GM23248 (cell line): Measurements from ENCODE around the gene PRRG1.
"Not testable (repeated sequence)": the region's sequence is repeated elsewhere in the genome, so short reads cannot be mapped to it uniquely, and the experiment has no call there.

Source experiments
- EZH2 ChIP-seq: fragments of 200-600 bp; sonication (generic); IDR thresholded peaks from 2 replicates; pipeline ENCODE4 v1.6.1; 2018; ENCODE audit warnings: antibody characterized with exemption, mild to moderate bottlenecking; ENCODE audit not compliant: insufficient read depth, poor library complexity, severe bottlenecking
- EZH2phosphoT487 ChIP-seq: fragments of 200-600 bp; sonication (generic); IDR thresholded peaks from 2 replicates; pipeline ENCODE4 v1.6.1; 2018; ENCODE audit warnings: antibody characterized with exemption, moderate library complexity, mild to moderate bottlenecking, low read depth; ENCODE audit not compliant: insufficient read depth

DNA sequence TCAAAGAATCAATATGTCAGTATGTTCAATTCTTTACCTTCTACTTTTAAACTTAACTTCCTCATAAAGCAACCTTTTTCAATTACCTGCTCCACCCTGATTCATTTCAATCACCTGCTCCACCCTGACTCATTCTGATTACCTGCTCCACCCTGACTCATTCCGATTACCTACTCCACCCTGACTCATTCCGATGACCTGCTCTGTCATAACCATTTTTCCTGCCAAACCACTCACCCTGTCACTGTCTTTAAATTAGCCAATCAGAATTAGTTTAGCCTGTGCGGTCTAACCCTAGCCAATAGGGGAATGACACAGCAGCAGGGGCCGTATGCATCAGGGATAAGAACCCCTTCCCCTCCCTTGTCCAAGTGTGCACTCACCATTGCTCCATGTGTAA is 135.2 kb downstream of the PRRG1 start:
- not testable (repeated sequence) for TF ChIP-seq EZH2, EZH2phosphoT487
